ENCODE measurements around the gene ARF3.

DNA sequence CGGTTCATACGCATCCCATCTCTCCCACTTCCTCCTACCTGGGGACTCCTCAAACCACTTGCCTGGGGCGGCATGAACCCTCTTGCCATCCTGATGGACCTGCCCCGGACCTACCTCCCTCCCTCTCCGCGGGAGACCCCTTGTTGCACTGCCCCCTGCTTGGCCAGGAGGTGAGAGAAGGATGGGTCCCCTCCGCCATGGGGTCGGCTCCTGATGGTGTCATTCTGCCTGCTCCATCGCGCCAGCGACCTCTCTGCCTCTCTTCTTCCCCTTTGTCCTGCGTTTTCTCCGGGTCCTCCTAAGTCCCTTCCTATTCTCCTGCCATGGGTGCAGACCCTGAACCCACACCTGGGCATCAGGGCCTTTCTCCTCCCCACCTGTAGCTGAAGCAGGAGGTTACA lies 24.5 kb upstream of the ARF3 start:
- TF ChIP-seq, protein P1, sequence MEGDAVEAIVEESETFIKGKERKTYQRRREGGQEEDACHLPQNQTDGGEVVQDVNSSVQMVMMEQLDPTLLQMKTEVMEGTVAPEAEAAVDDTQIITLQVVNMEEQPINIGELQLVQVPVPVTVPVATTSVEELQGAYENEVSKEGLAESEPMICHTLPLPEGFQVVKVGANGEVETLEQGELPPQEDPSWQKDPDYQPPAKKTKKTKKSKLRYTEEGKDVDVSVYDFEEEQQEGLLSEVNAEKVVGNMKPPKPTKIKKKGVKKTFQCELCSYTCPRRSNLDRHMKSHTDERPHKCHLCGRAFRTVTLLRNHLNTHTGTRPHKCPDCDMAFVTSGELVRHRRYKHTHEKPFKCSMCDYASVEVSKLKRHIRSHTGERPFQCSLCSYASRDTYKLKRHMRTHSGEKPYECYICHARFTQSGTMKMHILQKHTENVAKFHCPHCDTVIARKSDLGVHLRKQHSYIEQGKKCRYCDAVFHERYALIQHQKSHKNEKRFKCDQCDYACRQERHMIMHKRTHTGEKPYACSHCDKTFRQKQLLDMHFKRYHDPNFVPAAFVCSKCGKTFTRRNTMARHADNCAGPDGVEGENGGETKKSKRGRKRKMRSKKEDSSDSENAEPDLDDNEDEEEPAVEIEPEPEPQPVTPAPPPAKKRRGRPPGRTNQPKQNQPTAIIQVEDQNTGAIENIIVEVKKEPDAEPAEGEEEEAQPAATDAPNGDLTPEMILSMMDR (IDR thresholded peaks at IDR 0.05) = no peak
- TF ChIP-seq POLR2A (IDR thresholded peaks at IDR 0.05) = no peak

Measured in lower leg skin (tissue), 3 donors.